Activated T-helper 9 cell treated with anti-CD3 and anti-CD28 coated beads, Interleukin-2, amount 50 U/mL, for 16 hours (primary cell): ENCODE measurements around the gene ADGRL2.

Experiments
- DNase-seq: peaks from one replicate; pipeline ENCODE4 v3.0.0-alpha.2; 2020; ENCODE audit warnings: low read depth

Gene ADGRL2

DNA sequence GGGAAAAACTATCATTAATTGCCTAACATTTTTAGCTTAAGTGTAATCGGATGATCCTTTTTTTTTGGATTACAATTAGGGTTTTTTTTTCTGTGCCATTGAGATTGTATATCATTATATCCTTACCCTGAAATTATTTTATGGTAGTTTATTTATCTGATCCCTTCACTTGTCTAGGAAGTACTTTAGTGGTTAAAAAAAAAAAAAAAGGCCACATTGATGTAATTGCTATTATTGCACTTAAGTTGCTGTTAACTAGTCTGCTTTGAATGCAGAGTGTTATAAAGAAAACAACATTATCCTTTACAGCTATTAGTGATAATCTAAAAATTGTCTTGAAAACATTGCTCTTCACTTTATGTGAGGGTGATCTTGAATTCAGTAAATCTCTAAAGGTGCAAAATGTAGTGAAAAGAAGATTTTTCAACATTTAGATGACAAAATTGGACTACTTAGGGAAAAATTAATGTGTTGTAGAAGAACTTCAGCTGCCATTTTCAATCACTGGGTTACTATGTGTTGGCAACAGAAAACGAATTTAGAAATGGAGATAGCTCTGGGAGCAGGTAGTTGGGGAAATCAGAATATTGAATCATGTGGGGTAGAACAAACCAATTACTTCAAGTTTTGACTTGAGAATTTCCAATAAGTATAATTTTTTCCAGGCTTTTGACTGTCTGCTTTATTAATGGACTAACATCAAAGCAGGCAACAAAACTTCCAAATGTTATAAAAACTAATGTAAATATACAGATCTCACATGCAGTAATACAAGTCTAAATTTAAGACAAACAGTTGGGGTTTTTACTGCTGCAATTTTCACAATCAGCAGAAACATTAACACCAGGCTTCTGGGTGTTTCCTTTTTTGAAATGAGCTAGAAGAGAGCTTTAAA is 5.0 kb downstream of the ADGRL2 start:
- DNase-seq, result no peak

DNA sequence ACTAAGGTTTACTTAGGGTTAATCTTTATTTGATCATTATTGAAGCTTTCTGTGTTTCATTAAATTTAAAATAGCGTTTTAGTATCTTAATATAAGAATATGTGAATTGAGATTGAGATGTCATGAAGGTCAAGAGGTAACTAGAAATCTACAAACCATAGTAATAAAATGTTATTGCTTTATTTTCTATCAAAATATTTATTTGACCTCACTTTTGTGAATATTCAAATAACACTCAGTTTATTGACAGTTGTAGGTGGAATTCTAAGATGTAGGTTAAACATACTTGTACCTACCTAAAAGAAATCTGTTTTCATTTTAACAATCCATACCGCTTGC is 5.7 kb downstream of the ADGRL2 start:
- no peak for DNase-seq

DNA sequence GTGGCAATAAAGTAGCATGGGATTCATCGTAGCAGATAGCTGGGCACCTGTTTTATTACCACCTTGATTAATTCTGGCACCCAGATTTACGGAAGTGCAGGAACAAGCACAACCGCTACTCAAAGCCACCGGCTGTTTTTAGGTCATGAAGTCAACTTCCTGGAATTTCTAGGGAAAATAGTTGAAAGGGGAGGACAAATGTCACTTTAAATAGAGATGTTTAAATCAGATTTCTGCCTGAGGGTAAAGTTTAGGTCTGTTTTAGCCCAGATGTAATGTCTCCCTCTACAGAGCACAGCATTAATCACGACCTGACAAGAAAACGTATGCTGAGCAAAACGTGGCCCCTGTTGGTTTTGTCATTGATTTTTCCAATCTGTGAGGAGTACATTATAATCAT is 8.0 kb downstream of the ADGRL2 start:
- DNase-seq, result no peak

DNA sequence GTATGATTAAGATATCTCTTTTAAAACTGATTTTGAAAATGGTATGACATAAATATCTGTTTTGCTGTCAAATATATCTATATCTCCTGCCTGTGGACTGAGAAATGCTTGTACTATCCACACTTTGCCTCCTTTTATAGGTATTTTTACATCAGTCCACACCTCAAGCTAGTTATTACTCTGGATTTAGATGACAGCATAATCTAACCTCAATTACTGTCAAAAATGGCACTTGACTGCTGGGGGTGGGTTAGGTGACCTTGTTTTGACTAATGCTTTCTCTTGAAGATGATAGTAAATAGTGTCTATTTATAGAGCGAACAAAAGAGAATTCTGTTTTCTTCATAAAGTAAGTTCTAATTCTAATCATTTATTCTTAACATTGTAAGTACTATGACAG is 9.1 kb downstream of the ADGRL2 start:
- no peak for DNase-seq

DNA sequence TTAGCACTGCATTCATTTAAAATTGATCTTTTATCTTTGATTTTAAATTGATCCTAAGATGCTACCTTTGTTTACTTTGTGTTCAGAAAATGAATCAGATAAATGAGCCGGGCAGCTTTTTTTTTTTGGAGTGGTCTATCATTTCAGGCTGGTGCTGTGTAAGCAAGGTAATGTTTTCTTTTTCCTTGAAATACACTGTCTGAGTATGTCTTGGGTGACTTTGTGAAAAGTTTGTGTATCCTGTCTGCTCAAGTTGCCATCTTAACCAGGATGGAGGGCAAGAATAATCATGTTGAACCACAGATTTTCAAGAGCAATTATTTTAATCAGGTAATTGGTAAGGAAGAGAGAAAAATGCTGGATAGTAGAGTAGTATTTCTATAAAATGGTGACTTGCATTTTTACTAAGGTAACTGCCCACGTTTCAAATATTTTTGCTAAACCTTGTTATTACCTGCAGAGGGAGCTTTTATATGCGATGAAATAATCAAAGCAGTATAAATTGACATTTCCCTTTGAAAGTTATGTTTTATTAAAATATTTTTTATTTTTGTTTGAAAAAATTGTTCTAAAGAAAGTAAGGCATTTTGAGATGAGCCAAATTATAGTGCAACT is 11.1 kb downstream of the ADGRL2 start:
- no peak for DNase-seq

DNA sequence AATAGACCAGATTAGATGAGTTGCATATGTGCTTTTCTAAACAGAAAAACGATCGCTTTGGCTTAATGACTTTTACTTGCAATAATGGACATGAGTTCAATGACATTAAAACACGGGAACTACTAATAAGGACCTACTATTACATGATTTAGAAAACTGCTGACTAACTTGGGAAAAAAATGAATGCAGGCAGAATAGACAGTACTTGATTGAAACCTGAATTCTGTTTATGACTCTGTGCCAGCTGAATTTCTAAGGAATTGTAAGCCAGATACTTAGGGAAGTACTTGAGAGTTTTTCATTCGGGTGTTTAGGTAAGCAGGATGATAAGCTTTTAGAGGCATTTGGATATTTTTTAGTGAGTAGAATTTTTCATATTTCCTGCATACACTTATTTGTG is 12.0 kb downstream of the ADGRL2 start:
- no peak for DNase-seq

DNA sequence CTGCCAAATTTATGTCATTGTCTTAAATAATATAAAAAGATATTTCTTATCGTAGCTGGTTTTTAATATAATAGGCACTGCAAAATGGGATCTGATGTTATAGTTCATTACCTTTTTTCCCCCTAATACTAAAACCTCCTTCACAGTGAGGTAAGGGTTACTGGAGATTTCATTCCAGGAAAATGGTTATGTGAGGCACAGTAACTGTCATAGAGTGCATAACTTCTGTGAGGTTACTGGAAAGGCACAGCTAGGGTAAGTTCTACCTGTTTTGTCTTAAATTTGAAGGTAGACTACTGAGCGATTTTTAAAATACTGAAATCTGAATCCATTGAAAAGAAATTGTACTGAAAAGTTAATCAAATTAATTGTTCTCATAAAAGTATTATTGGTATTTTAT is 13.0 kb downstream of the ADGRL2 start:
- DNase-seq, result no peak

DNA sequence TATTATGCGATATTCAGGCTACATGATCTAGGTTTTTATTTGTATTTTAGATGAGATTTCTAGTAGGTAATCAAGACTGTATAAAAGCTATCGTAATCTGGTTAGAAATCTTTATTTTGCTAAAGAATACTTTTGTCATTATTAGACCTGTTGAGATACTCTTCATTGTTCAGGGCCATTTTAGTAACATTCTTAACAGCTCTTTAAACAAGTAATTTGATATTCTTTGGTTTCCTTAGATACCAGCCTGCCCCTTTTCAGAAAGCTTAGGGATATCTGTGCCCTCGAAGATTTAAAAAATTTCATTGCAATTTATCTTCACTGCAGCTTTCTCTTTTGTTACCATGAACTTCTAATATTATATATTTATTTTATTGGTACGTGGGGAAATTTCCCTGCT is 18.9 kb downstream of the ADGRL2 start:
- DNase-seq, result no peak

DNA sequence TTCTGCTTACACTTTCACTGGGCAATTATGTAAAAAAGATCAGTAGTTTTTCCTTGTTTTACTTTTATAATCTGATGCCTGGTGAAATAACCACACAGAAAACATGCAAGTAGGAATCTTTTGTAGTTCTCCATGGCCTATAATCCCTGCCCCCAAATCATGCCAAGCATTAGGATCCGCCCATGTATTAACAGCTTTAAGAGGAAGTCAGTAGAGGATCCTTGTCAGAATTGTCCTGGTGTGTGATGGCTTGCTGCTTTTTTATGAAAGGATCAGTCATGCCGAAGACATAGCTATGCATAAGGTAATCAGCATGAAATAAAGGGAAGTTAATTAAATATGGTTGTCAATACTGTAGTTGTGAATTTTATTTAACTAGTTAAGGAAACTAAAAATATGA is 20.0 kb downstream of the ADGRL2 start:
- DNase-seq, result no peak

DNA sequence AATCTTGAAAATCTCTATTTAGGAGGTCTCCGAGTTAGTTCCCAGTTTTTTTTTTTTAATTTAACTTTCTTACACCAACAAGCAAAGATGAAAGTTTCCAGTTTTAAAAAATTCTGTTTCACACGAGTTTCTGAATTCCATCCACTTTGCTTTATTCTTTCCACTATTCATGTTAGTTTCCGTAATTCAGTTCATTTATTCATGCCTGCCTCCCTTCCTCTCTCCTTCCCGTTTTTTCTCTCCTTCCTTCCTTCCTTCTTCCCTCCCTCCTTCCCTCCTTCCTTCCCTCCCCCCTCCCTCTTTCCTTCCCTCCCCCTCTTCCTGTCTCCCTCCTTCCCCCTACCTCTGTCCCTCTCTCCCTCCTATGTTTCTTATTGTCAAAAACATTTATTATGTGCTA is 22.3 kb downstream of the ADGRL2 start:
- DNase-seq, result no peak

DNA sequence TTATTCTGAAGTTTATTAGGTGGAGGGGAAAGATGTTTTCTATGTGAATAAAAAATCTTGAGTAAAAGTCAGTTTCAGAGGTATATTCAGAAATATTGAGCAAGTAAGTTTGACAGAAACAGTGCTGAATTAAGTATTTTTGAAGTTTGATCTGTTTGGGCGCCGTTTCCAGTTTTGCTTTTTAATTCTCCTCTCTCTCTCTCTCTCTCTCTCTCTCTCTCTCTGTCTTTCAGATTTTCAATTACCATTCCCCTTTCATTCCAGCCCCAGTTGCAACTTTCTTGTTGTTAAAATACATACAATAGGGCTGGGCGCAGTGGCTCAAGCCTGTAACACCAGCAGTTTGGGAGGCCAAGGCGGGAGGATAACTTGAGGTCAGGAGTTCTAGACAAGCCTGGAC is 24.0 kb downstream of the ADGRL2 start:
- no peak for DNase-seq

DNA sequence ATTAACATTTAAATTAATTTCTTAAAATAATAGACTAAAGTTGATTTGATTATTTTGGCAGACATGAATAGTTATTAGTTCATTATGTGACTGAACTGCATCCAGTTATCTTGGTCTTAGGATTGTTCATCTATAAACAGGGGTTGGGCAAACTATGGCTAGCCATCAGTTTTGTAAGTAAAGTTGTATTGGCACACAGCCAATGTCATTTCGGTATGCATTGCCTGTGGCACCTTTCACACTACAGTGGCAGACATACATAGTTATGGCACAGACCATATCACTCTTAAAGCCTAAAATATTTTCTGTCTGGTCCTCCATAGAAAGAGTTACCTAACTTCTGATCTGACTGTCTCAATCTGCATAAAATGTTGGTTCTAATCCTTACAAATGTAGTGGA is 27.2 kb downstream of the ADGRL2 start:
- DNase-seq, result no peak

DNA sequence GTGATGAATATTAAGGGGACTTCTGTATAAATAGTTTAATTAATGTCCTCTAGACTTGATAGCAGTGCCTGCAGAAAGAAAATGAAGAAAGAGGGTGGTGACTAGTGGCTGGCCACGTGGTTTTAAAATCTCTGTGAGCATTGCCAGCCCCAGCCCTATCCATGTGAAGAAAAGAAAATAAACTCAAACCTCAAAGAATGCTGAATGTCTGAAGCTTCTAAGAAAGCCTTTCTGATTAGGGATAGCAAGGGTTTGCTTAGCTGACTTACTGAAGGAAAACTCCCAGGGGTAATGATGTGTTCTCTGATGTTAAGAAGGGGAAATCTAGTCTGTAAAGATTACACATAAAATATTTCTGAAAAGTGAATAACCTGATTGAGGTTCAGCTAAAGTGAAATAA is 31.8 kb downstream of the ADGRL2 start:
- no peak for DNase-seq

DNA sequence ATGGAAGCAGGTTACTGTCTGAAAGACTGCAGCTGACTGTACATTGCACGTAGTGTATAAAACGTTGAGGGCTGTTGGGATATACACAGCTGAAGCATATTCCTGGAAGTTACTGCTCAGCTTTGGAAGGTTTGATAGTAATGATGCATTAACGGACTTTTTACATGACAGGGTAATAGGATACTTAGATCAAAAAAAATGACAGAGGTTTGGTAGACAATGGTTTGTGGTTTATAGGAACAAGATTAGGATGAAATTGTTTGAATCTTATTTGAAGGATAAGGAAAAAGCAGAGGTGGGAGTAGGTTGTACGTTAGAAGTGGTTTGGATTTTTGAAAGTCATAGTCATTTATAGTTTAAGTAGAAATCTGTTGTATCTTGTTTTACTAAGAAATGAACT is 33.0 kb downstream of the ADGRL2 start:
- DNase-seq, result no peak

DNA sequence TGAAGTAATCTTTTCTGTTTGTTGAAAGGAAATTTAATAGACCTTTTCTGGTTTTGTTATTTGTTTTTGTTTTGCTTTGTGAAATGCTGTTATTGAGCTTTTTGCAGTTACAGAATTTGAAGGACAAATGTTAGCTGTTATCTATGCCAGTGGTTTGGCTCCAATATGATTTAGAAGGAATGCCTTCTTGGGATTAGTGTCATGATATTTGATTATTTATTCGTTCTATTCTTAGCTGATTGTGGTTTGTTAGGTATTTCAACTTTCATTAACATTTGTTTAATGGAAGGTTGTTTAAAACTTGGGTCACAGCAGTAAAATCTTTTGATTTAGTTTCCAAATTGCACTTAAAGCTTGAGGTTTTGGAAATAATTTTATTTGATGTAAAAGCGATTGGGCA is 33.5 kb downstream of the ADGRL2 start:
- no peak for DNase-seq

DNA sequence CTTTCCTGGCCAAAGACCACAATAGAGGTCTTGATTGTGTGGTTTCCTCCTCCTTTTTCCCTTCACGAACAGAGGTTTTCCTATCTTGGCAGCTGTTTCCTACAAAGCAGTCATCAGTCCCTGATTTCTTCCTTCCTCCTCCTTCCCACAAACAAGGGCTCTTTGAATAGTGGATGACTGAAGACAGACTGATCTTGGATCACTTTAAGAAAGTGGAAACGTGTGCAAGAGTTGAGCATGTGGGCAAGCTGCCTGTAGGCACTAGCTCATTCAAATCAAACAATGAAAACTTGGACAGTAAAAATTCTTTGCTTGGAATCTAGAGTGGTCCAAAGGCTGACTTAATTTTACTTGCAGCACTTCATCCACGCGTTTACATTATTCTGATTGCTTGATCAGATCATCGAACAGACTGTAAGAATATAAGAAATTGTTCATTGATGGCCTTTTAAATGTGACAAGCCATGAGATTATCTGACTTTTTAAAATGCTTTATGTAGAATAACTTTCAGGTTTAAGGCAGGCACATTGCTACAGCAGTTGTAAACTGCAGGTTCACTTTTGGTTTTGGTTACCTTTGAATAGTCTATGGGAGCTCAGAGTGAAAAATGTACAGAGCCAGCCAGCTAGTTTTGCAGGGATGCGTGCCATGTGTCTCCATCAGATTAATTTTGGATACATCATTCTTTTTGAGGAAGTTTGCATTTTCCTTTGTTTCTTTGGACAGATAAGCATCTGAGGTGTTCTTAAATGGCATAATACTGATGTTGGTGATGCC is 34.4 kb downstream of the ADGRL2 start:
- no peak for DNase-seq

DNA sequence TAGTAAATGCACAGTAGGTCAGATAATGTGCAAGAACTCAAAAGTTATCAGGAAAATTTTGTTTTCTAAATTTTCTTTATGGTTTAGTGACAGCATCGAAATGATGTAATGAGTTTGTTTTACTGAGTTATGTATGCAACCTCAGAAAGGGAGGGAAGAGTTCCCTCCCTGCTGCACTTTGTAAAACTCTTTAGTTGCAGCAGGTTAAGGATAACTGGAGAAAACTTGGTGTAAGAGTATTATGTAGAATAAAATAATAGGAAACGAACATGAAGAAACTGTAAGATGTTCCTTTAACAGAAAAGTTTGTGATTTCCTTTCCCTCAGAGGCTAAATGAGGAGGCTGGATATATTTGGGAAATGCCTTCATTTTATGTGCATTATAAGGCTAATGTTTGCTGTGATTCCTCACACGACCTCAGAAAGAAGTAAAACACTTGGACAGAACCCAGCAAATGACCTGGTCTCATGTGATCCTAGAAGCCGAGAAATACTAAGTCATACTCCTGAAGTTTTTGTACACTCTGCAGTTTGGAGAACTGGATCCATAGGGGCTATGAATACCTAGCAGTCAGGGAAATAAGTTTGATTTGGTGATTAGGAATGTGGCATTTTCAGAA is 35.4 kb downstream of the ADGRL2 start:
- DNase-seq, result no peak

DNA sequence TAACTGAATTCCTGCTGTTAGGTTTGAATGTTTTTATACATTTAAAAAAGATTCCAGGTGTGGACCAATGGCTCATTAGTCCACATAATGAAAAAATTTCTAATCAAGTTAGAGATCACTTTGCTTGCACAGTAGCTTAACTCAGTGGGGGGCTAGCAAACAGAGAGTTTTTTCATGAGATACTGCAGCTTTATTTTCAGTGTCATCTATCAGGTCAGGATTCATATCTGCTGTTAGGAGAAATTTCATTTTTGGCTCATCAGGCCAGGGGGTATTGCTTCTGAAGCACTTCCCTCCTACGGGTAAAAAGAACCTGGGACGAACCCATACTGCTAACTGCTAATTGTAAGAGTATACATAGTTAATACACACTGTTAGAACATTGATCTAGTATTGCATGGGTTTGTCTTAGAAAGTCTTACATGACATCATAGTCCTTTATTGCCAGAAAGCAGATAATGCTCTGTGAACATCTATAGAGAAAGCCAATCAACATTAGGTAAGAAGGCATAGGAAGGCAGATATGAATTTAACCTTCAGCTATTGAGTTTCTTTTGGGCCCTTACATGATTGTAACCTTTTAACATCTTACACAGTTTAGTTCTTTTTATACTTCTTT is 38.0 kb downstream of the ADGRL2 start:
- DNase-seq, result no peak

DNA sequence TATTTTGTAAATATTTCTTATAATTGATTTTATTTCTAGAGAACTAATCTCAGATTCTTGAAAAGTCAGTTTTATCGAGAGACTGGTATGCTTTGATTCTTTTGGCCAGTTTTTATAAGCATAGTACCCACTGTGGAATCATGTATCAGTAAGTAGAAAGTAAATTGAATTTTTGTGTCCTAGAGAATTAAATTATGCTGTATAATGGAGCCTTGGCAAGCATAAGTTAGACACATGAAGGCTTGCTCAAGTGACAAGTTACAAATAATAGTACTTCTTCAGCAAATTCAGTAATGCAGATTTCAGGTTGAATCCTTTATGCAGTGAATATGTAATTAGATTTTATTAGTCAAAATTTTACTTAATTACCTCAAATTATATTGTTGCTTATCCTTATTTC is 40.1 kb downstream of the ADGRL2 start:
- DNase-seq, result no peak

DNA sequence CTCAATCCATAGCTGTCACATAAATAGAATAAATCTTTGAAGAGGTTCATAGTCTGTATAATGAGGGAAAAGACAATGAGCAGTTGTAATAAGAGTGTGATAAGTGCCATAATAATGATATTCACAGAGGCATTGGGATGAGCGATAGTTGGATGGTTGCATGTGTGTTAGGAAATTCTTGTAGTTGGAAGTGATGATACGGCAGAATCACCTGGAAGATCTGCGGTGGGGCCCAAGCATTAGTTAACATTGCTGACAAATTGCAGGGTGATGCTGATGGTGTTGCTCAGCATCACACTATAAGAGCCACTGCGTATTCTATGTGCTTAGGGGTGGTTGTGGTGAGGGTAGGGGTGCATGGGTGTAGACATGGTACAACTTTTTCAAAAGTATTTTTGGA is 41.1 kb downstream of the ADGRL2 start:
- DNase-seq, result no peak

DNA sequence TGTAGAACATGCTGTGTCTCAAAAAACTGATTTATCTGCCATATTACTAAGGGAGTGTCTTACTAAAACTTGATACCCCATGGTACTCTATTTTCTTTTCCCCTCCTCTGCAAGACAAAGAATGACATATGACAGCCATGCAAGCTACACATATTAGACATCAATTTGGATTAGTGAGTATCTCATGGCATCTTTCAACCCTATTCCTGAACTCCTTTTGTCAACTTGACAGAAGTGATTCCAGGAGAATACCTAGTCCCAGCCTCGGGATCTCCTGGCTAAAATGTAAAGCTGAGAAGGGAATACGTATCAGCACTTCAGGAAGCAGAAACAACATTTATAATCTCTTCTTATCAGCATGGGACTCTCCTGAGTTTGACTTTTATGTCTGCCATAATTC is 43.7 kb downstream of the ADGRL2 start:
- DNase-seq, result no peak

DNA sequence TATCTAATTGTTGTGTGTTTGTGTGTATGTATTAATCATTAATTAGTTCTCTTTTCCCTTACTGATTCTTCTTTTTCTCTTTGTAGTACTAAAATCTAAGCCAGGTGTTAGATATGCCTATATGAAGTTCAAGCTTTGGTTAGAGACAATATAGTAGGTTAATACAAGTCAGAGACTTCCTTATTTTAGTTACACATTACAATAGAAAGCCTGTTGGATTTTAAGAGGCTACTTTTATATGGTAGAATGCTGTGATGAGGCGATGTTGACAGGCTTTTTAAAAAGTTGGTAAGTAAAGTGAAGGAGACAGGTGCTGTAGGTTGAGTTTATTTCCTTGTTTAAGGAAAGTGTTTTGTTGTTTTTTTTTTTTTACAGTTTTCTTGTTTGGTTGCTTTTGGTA is 45.9 kb downstream of the ADGRL2 start:
- no peak for DNase-seq
